IMR-90 (cell line): ENCODE results near the gene TAS2R16.

Experiments
- CEBPB ChIP-seq: IDR thresholded peaks from 2 replicates; pipeline ENCODE4 v1.6.1; 2012; ENCODE audit warnings: low read depth, low read length, improper control_type of control experiment
- CTCF ChIP-seq: conservative IDR thresholded peaks from 2 replicates; pipeline ENCODE4 v1.5.1; 2012; ENCODE audit warnings: mild to moderate bottlenecking, low read depth, low read length, improper control_type of control experiment
- FOS ChIP-seq: fragments of 150-350 bp; IDR thresholded peaks from 2 replicates; pipeline ENCODE4 v1.6.1; 2016; ENCODE audit warnings: low read depth, low read length
- MAFK ChIP-seq: IDR thresholded peaks from 2 replicates; pipeline ENCODE4 v1.6.1; 2012; ENCODE audit warnings: low read depth, low read length, improper control_type of control experiment
- MAZ ChIP-seq: IDR thresholded peaks from 2 replicates; pipeline ENCODE4 v1.6.1; 2012; ENCODE audit warnings: low read depth, mild to moderate bottlenecking, low read length, improper control_type of control experiment, moderate library complexity, borderline replicate concordance
- MXI1 ChIP-seq: IDR thresholded peaks from 2 replicates; pipeline ENCODE4 v1.6.1; 2012; ENCODE audit warnings: low read depth, mild to moderate bottlenecking, low read length, moderate library complexity, borderline replicate concordance
- NFE2L2 ChIP-seq: fragments of 150-350 bp; IDR thresholded peaks from 2 replicates; pipeline ENCODE4 v1.6.1; 2016; ENCODE audit warnings: low read depth, mild to moderate bottlenecking, low read length
- POLR2A ChIP-seq: IDR thresholded peaks from 2 replicates; pipeline ENCODE4 v1.6.1; 2012; ENCODE audit warnings: mild to moderate bottlenecking, low read depth, low read length
- RAD21 ChIP-seq: IDR thresholded peaks from 2 replicates; pipeline ENCODE4 v1.6.1; 2012; ENCODE audit warnings: low read length, improper control_type of control experiment
- RCOR1 ChIP-seq: IDR thresholded peaks from 2 replicates; pipeline ENCODE4 v1.6.1; 2012; ENCODE audit warnings: mild to moderate bottlenecking, low read length, improper control_type of control experiment; ENCODE audit not compliant: insufficient replicate concordance
- RFX5 ChIP-seq: IDR thresholded peaks from 2 replicates; pipeline ENCODE4 v1.8.0; 2012; ENCODE audit warnings: low read depth, mild to moderate bottlenecking, low read length, moderate library complexity
- USF2 ChIP-seq: fragments of 150-350 bp; IDR thresholded peaks from 2 replicates; pipeline ENCODE4 v1.6.1; 2017; ENCODE audit warnings: mild to moderate bottlenecking, antibody characterized with exemption, low read length, low read depth

GRCh38 chr7:123022576-123022975 is 27.1 kb upstream of the TAS2R16 start:
- no peak for TF ChIP-seq CTCF
- TF ChIP-seq RAD21, result no peak
- no peak for TF ChIP-seq MAZ
- TF ChIP-seq FOS, result no peak
- TF ChIP-seq CEBPB, result no peak
- TF ChIP-seq RCOR1, result no peak
- no peak for TF ChIP-seq POLR2A
- no peak for TF ChIP-seq RFX5
- TF ChIP-seq MAFK, result no peak
- TF ChIP-seq USF2, result no peak
- no peak for TF ChIP-seq NFE2L2
- TF ChIP-seq MXI1, result no peak
